ENCODE results near the gene PDIA2.
"Not testable (repeated sequence)": the region's sequence is repeated elsewhere in the genome, so short reads cannot be mapped to it uniquely, and the experiment has no call there.

The PDIA2 gene

DNA sequence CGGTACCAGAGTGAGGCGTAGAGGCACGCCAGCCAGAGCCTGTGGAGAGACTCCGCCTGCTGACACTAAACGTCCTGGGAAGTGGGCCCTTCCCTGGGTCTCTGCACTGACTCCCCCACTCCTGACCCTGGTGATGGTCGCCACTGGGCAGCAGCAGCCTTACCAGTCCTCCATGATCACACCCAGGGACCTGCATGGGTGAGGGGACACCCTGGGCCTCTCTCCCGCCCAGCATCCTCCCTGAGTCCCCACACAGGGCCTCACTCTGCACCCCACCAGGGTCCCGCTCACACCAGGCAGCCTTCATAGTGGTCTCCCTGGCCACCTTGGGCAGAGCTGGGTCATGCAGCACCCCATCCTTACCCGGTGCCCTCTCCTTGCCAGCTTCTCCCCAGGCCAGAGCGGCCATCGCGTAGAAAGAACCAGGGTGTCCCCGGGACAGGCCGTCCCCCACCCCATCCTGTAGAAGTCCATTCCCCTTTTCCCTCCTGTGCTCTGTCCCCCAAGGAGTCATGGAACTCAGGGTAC, 17.9 kb upstream of the PDIA2 start:
- FAIRE-seq: no peak

DNA sequence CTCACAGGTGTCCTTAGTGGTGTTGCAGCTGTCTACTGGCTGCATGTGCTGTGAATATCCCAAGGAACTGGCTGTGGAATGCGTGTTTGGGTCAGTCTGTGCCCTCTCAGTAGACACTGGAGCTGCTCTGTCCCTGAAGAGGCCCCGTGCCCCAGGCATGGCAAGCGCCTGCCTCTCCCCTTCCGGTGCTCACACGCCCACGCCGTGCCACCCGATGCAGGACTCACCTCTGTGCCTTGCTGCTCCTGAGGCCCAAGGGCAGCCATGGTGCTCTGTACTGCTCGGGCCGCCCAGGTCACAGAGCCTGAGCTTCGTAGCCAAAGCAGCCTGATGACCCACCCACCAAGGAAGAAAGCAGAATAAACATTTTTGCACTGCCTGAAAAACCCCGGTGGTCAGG, 17.3 kb upstream of the PDIA2 start:
- no peak for TF ChIP-seq TAF1 (IDR thresholded peaks at IDR 0.05; ENCODE audit: borderline replicate concordance, low read depth, low read length)
- TF ChIP-seq POLR2A (IDR thresholded peaks at IDR 0.05; ENCODE audit: low read depth, low read length): no peak
- no peak for TF ChIP-seq POLR2AphosphoS5 (IDR thresholded peaks at IDR 0.05; ENCODE audit: low read depth, low read length)
- DNase-seq (ENCODE audit: insufficient read length) (no peak), FAIRE-seq (no peak)

More for the DNA sequence above, 17.9 kb upstream of the PDIA2 start:
- no peak for DNase-seq (ENCODE audit: insufficient read length)
- TF ChIP-seq POLR2A (IDR thresholded peaks at IDR 0.05; ENCODE audit: low read depth, low read length): no peak
- TF ChIP-seq POLR2AphosphoS5 (IDR thresholded peaks at IDR 0.05; ENCODE audit: low read depth, low read length): no peak
- no peak for TF ChIP-seq TAF1 (IDR thresholded peaks at IDR 0.05; ENCODE audit: borderline replicate concordance, low read depth, low read length)

DNA sequence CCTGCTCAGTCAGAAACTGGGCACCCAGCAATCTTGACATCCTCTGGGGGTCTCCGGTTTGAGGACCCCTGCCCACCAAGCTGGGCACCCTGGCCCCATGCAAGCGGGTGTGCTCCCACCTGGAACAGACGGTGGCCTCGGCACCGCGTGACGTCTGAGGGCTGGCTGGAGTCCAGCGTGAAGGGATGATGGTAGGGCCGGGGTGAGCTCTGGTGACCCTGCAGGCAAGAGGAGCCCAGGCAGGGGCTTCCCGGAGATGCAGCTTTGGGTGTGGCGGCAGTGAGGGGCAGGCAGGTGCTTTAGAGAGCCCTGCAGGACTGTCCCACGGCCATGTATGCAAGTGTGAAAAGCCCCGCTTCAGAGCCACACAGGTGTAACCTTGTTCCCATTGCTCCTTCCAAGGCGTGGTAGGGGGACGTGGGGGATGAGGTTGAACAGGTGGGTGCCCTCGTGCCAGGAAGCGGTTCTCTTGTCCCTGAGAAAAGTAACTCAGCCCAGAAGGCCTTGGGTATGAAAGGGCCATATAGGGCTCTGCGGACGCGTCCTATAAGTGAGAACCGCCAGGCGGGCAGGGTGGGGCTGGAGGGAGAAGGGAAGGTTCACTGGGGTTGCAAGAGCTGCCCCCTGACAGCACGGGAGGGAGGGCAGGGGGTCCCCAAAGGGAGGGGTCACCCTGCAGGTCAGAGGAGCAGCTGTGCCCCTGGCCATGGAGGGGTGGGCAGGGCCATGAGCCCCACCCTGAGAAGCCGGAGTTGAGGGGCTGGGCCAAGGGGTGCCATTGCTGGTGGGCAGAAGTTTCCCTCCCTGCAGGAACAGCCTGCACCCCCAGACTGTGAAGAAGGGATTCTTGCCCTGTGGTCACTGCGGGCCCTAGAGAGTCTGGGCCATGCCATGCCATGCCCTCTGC, 16.5 kb upstream of the PDIA2 start:
- DNase-seq (ENCODE audit: insufficient read length) (no peak), FAIRE-seq (no peak)
- TF ChIP-seq TAF1 (IDR thresholded peaks at IDR 0.05; ENCODE audit: borderline replicate concordance, low read depth, low read length) (no peak), POLR2A (IDR thresholded peaks at IDR 0.05; ENCODE audit: low read depth, low read length) (no peak), POLR2AphosphoS5 (IDR thresholded peaks at IDR 0.05; ENCODE audit: low read depth, low read length) (no peak)

DNA sequence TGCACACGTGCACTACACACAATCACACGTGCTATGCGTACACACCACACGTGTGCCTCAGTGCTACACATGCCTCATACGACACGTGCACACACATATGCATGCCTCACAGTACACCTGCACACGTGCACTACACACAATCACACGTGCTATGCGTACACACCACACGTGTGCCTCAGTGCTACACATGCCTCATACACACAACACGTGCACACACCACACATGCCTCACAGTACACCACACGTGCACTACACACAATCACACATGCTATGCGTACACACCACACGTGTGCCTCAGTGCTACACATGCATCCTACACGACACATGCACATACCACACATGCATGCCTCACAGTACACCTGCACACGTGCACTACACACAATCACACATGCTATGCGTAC, 15.4 kb upstream of the PDIA2 start:
- not testable (repeated sequence) for FAIRE-seq; DNase-seq (ENCODE audit: insufficient read length)

DNA sequence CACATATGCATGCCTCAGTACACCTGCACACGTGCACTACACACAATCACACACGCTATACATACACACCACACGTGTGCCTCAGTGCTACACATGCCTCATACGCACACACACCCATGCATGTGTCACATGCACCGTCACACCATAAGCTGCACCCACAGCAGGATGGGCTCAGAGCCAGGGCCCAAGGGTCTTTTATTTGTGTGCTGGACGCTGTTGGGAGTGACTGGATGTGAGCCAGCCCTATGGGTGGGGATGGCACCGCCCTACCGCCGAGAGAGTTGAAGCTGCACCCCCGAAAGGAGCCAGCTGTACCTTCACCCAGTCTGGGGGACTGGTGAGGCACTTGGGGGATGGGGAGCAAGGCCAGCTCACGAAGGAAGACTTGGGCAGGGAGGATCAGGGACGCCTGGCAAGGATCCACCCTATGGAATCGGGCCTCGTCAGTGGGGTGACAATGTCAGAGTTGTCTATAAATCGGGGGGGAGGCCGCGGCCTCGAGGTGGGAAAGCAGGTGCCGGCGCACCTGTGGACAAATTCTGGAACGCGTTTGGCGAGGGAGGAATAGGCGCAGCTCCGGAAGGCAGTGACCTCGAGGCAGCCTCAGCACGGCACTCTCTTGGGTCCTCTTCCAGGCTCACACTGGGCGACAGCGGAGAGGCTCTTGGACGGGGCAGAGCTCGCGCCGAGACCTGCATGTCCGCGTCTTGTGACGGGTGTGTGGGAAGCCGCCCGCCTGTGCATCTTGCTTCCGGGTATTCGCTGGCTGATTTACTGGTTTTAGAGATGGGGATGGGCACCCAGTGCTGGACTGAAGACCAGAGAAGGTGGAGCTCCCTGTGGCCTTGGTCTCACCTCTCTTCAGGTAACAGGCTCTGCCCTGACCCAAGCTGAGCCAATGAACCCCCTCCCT, 14.6 kb upstream of the PDIA2 start:
- no peak for TF ChIP-seq TAF1 (IDR thresholded peaks at IDR 0.05; ENCODE audit: borderline replicate concordance, low read depth, low read length)
- no peak for TF ChIP-seq POLR2AphosphoS5 (IDR thresholded peaks at IDR 0.05; ENCODE audit: low read depth, low read length)
- no peak for TF ChIP-seq POLR2A (IDR thresholded peaks at IDR 0.05; ENCODE audit: low read depth, low read length)
- no peak for FAIRE-seq
- no peak for DNase-seq (ENCODE audit: insufficient read length)

DNA sequence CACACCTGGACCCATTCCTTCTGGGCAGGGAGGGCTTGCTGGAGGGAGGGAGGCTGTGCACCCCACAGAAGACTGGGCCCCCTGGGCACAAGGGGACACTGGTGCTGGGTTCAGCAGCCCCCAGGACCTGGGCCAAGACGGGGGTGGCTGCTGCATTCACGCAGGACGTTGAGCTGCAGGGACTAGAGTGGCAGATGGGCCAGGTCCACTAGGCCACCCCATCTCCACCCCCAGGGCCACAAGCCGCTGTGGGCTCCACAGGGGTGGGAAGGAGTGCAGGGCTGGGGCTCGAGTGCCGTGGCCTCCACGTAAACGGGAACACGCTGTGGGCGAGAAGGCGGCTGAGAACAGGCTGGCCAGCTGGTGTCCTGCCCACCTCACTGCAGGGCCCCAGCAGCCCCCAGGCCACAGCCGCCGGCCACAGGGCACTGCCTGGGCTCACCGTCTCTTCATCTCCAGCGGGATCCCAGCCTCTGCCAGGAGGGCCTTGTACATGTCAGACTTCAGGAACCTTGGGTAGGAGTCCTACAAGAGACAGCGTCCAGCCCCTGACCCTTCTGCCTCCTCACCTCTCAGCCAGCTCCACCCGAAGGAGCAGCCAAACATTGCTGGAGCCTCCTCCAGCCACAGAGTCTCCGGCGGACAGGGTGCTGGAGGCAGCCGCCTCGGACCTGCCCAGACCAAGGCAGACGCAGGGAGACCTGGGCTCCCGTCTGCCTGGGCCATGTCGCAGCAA, 13.7 kb upstream of the PDIA2 start:
- FAIRE-seq: no peak
- no peak for TF ChIP-seq TAF1 (IDR thresholded peaks at IDR 0.05; ENCODE audit: borderline replicate concordance, low read depth, low read length)
- TF ChIP-seq POLR2AphosphoS5 (IDR thresholded peaks at IDR 0.05; ENCODE audit: low read depth, low read length): no peak
- no peak for TF ChIP-seq POLR2A (IDR thresholded peaks at IDR 0.05; ENCODE audit: low read depth, low read length)
- DNase-seq (ENCODE audit: insufficient read length): no peak

DNA sequence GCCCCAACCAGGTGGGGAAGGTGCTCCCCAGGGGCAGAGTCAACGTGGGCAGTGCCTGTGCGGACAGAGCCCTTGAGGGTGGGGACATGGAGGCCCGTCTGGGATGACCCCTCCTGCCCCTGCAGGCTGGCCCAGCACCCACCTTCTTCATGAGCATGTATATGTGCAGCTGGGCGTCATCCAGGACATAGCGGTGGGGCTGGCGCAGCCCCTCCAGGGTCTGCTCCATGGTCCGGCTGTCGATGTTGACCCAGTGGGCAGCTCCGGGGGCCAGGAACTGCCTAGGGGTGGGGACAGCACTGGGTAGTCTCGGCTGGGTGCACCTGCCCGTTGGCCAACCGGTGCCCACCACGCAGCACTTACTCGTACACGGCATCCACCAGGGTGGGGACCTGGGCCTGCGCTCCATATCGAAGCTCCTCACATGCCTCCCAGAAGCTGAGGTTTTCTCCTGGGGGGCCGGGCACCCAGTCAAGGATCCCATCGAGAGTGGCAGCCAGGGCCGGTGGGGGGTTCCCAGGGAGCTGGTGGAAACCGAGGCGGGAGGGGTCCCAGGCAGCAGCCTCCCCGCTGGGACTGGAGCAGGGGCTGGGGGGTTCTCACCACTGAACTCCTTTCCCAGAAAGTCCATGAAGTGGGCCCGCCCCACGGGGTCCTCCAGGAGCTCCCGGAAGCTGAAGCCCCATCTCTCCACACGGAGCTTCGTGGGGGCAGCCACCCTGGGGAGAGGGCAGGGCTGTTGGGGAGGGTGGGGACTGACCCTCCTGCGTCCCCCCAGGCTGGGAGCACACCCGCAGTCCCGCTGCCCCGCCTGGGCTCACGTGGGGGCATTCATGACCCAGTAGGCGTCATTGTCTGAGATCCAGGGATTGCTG, 12.3 kb upstream of the PDIA2 start:
- TF ChIP-seq TAF1 (IDR thresholded peaks at IDR 0.05; ENCODE audit: borderline replicate concordance, low read depth, low read length) (no peak), POLR2A (IDR thresholded peaks at IDR 0.05; ENCODE audit: low read depth, low read length) (no peak), POLR2AphosphoS5 (IDR thresholded peaks at IDR 0.05; ENCODE audit: low read depth, low read length) (no peak)
- DNase-seq (ENCODE audit: insufficient read length) (no peak), FAIRE-seq (no peak)

DNA sequence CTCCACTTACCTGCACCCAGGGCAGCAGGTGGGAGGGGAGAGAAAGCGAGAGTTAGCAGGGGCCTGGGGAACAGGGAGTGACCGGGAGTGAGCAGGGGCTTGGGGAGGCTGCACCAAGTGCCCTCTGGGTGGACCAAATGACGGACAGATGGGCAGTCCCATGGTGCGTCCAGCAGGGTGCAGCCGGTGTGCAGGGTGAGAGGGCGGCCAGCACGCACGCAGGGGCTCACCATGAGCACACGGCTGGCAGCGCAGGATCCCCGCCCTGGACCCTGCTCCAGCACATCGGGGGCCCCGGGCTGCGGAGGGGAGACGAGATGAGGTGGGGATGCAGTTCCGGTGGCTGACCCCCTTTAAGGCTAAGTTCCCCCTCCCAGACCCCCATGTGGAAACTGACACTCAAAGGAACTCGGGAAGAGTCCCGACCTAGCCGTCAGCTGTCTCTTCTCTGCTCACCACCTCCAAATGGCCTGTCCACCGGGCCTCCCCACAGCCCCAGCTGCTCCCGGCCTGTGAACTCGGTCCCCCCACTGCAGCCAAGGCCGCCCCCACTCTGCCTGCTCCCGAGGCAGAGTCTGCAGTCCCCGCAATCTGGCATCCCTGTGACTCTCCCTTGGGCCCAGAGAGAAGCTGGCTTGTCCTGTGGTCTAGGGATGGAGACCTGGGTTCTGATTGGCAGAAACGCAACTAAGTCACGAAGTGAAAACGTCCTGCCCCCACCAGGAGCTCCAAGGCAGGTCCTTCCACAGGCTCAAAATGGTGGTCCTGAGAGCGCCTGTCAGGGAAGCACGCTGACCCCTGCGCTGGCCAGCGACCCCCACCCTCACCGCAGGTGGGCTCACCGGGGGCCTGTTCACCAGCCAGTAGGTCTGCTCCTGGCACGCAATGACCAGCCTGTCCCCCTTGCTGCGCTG, 10.1 kb upstream of the PDIA2 start:
- TF ChIP-seq TAF1 (IDR thresholded peaks at IDR 0.05; ENCODE audit: borderline replicate concordance, low read depth, low read length) (no peak), POLR2AphosphoS5 (IDR thresholded peaks at IDR 0.05; ENCODE audit: low read depth, low read length) (no peak), POLR2A (IDR thresholded peaks at IDR 0.05; ENCODE audit: low read depth, low read length) (no peak)
- FAIRE-seq (no peak), DNase-seq (ENCODE audit: insufficient read length) (no peak)

DNA sequence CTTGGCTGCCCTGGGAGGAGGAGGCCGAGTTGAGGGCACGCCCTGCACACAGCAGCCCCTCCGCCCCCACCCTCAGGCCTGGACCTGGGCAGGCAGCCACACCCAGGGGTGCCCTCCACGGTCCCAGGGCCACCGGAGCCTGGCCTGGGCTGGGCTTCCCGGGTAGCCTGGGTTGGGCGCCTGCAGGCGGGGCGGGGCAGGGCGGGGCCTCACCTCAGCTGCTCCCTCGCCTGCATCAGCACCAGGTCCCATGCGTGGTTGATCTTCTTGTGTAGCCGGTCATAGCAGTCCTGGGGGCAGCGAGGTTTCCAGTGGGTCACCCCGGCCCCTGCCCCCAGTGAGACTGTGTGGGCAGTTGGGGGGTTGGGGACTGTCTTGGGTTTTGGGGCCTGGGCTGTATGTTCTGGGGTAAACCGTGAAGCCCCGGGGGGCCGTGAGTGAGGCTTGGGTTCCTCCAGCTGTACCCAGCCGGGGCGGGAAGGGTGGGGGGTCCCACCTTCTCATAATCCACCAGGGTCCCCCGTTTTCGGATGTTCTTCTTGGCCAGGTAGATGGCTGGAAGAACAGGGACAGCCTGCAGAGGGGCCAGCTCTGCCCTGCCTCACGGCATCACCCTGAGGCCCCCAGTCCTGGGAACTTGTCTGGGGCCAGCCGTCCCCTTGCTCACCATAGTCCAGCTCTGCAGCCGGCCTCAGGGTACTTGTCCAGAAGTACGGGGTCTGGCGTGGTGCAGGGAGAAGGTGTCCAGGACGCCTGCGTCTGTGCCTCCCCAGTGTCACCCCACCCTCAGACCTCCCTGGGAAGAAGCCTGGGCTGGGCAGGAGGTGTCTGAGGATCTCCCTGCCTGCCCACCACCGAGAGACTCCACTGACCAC, 9.2 kb upstream of the PDIA2 start:
- FAIRE-seq (no peak), DNase-seq (ENCODE audit: insufficient read length) (peak; percentile 43)

More for the DNA sequence above, 9.2 kb upstream of the PDIA2 start:
- TF ChIP-seq TAF1 (IDR thresholded peaks at IDR 0.05; ENCODE audit: borderline replicate concordance, low read depth, low read length) (no peak), POLR2A (IDR thresholded peaks at IDR 0.05; ENCODE audit: low read depth, low read length) (no peak), POLR2AphosphoS5 (IDR thresholded peaks at IDR 0.05; ENCODE audit: low read depth, low read length) (no peak)
